Measurements from ENCODE around the gene NEGR1. TPM values are rescaled to one million over a fixed set of nuclear protein-coding genes. Genes with fewer than 3 reads are reported as not detected.

Gene NEGR1
- polyA plus RNA-seq, 4 donors, result 2.4 to 4.1 (median 3.8) TPM

- DNase-seq (ENCODE audit: low read depth in 4 of 4, low spot score in 2 of 4), result peak in 2 of 4 donors; percentile 1 to 2
Observed at GRCh38 chr1:71521655-71522264, 760.6 kb downstream of the NEGR1 start.

DNA sequence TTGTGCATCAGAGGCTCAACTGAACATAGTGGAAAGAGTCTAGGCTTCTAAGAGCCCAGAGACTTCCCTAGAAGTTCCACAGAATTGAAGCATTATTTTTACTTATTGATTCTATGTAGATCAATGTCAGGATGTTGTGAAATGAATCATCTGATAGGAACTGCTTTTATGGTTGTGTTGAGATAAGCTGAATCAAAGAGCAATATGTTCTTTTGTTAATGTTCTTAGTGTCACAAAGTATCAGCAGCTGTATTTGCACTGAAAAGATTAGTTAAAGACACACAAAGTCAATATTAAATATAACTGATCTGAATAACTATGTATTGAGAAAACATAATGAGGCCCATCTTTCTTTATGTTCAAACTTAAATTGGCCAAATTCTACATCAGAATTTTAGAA lies 770.8 kb downstream of the NEGR1 start:
- DNase-seq (ENCODE audit: low read depth in 4 of 4, low spot score in 2 of 4), result no peak

DNA sequence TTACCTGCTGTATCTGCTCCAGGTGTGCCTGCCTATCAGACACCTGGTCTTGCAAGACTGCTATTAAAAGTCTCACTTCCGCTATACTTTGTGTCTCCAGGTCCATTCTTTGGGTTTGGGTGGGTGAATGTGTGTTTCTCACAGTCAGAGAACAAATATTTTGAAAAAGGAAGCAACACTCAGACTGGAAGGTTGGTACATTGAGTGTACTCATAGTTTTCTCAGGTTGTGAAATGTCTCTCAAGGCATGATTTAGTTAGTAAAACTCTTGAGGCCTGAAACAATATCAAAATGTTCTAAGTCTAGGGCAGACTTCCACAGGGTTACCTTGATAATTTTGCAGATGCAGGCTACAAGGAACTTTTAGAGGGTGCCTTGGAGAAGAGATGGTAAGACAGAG lies 771.6 kb downstream of the NEGR1 start:
- no peak for DNase-seq (ENCODE audit: low read depth in 4 of 4, low spot score in 2 of 4)

- no peak for DNase-seq (ENCODE audit: low read depth in 4 of 4, low spot score in 2 of 4)
Observed at GRCh38 chr1:71509051-71509595, 773.2 kb downstream of the NEGR1 start.

DNA sequence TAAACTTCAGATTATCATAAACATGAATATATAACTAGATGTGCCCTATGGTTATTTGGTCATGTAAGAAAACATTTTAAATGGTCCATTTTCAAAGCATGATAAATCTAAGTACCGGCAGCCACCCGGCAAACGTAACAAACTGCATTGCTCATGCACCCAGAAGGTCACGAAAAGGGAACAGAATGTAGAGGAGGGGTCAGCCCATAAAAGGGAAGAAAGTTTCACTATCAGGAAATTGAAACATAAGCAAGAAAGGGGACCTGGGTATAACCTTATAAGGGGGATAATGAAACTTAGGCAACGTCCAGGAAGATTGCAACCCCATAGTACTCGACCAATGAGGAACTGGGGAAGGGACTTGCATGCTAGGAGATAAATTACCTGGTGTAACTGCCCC lies 780.3 kb downstream of the NEGR1 start:
- no peak for DNase-seq (ENCODE audit: low read depth in 4 of 4, low spot score in 2 of 4)

DNA sequence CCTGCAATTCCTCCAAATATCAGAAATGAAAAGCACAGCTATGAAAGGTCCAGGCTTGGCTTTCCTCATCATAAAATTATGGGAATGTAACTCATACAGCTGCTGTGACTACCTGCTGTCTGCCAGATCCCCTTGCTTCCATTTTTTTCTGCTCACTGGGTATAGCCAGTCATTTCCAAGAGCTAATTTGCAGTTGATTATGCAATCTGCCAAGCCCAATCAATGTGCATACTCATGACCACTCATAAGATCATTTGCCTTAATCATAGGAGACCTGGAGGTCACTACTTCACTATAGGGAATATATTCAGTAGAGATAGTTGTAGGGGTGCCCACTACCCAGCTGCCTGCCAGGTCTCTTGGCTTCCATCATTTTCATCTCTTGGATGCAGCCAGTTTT lies 783.8 kb downstream of the NEGR1 start:
- DNase-seq (ENCODE audit: low read depth in 4 of 4, low spot score in 2 of 4), result no peak

- no peak for DNase-seq (ENCODE audit: low read depth in 4 of 4, low spot score in 2 of 4)
Observed at GRCh38 chr1:71494163-71494562, 788.2 kb downstream of the NEGR1 start.

DNA sequence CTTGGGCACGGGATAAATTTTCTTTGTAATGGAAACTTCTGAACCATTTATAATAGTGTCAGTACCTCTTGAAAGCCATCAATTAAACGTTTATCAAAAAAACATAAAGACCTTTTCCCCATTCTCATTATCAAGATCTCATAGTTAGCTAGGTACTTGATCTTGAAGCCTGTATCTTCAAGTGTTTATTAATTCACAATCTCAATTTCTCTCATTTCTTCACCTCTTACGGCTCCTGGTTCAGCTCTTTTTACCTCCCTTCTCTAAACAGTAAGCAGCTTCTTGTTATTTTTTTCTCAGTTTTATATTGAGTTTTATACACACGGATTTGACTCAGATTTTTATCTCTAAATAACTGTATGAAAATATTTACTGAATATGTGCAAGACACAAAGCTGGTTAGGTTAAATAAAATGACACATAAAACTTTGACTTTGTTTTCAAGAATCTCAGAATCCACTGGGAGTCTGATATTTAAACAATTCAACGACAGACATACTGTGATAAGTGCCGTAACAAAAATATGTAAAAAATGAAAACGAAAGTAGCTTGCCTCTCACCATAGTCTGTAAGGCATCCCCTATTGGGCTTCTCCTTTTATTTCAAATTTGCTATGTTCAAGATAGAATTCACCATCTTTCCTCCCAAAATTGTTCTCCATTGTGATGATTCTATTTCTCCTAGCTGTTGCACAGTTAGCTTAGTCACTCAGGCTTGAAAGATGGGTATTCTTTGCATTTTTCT lies 789.9 kb downstream of the NEGR1 start:
- no peak for DNase-seq (ENCODE audit: low read depth in 4 of 4, low spot score in 2 of 4)

GRCh38 chr1:71490432-71490831 lies 791.9 kb downstream of the NEGR1 start:
- no peak for DNase-seq (ENCODE audit: low read depth in 4 of 4, low spot score in 2 of 4)

- no peak for DNase-seq (ENCODE audit: low read depth in 4 of 4, low spot score in 2 of 4)
Observed at GRCh38 chr1:71488555-71489252, 793.6 kb downstream of the NEGR1 start.

GRCh38 chr1:71473331-71473730 lies 809.0 kb downstream of the NEGR1 start:
- no peak for DNase-seq (ENCODE audit: low read depth in 4 of 4, low spot score in 2 of 4)

- DNase-seq (ENCODE audit: low read depth in 4 of 4, low spot score in 2 of 4), result no peak
Observed at GRCh38 chr1:71465093-71465492, 817.2 kb downstream of the NEGR1 start.

GRCh38 chr1:71464016-71464415 lies 818.3 kb downstream of the NEGR1 start:
- DNase-seq (ENCODE audit: low read depth in 4 of 4, low spot score in 2 of 4), result no peak

GRCh38 chr1:71463144-71463543 lies 819.2 kb downstream of the NEGR1 start:
- no peak for DNase-seq (ENCODE audit: low read depth in 4 of 4, low spot score in 2 of 4)

DNA sequence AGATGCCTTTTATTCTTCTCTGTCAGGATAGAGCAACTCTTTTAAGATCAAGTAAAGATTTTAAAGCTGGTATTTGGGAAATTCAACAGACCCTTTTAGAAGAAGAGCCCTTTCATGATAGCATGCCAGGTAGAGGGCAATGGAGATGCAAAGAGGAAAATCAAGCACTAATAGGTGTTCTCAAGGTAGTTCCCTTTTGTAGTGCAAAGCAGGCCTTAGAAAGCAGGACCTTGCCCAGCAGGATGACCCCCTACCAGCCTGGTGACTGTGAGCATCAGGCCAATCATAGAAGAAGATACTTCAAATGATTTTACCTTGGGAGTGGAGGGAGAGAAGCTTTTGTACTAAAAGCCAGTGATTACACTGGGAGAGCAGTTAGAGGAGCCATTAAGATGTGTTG lies 820.1 kb downstream of the NEGR1 start:
- DNase-seq (ENCODE audit: low read depth in 4 of 4, low spot score in 2 of 4), result no peak

- no peak for DNase-seq (ENCODE audit: low read depth in 4 of 4, low spot score in 2 of 4)
Observed at GRCh38 chr1:71461416-71461815, 820.9 kb downstream of the NEGR1 start.

GRCh38 chr1:71448444-71448843 lies 833.9 kb downstream of the NEGR1 start:
- DNase-seq (ENCODE audit: low read depth in 4 of 4, low spot score in 2 of 4), result no peak

DNA sequence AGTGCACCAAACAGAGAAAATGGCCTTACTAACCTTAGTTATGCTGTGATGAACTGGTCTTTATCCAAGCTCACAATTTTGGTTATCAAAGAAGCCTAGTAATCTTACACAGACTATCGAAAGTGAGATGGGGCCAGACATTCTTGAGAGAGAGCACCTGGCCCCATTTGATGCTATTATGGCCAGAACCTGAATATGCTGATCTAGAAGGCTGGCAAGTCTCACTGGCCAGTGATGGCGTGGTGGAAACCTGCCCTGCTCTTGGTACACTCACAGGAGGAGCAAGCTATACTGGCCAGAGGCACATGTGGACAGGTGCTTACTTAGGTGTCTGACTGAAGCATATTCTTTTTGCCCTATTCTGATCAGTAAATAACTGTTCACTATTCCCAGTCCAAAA lies 843.7 kb downstream of the NEGR1 start:
- DNase-seq (ENCODE audit: low read depth in 4 of 4, low spot score in 2 of 4), result no peak

GRCh38 chr1:71435951-71436350 lies 846.4 kb downstream of the NEGR1 start:
- DNase-seq (ENCODE audit: low read depth in 4 of 4, low spot score in 2 of 4), result no peak

DNA sequence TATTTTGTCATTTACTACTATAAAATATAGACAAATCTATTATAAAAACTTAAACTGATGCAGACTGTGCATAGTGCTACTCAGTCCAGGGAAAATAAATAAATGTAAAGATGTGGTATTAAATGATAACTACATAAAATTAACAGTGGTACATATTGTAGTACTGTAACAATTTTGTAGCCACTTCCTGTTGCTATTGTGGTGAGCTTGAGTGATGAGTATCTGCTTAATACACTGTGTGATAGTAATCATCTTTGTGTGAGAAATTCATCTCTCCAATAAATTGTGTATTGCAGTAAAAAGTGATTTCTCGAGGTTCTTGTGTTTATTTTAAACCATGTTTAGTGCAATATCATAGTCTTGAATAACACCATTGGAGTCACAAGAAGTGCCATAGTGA lies 848.1 kb downstream of the NEGR1 start:
- DNase-seq (ENCODE audit: low read depth in 4 of 4, low spot score in 2 of 4), result no peak

DNA sequence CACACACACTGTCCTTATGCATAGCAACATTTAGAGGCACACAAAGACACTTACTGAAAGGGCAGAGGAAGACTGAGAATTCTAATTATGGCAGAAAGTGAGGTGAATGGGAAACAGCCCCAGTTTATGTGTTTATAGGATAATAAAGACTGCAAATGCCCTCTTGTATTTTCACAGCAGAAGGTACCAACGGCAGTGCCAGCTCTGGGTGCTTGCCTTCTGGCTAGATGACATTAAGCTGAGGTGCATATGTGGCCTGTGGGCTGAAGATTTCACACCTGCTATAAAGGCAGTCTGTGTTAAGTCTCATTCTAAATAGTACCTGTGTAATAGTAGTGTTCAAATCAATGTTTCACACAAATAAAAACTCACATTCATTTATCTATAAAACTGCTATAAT lies 854.3 kb downstream of the NEGR1 start:
- DNase-seq (ENCODE audit: low read depth in 4 of 4, low spot score in 2 of 4), result no peak

DNA sequence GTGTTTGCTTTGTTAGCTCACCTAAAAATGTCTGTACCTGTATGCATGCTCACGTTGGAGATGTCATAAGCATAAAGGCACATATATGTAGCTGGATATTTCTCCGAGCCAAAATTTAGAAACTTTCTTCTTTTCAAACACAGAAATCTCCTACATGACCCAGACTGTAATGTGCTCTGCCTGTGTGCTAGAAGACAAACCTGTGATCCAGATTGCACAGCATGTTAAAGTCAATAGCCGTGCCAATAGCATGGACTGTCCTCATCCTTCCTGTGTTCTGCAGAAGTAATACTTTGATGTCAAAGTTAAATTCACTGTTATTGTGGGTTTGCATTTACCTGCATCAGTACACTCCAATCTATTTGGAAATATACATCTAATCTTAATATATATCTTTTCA lies 855.3 kb downstream of the NEGR1 start:
- no peak for DNase-seq (ENCODE audit: low read depth in 4 of 4, low spot score in 2 of 4)
